Measurements from ENCODE around the gene ADORA2A.

DNA sequence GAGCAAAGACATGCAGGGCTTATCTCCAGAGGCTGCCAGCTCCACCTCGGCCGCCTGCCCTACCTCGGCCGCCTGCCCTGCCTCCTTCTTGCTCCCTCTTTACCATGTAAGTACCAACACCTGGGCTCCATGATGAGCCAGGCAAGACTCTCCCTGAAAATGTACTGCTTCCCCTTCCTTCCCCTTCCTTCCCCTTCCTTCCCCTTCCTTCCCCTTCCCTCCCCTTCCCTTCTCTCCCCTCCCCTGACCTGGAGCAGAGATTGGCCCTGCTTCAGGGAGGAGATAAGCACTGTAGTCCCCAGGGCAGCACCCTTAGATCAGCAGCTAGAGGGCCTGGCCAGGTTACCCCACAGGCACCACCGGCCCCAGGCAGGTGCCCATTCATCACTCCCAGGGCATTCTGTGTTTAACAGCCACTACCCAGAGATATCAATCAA, 25.4 kb upstream of the ADORA2A start:
- TF ChIP-seq, protein P1, sequence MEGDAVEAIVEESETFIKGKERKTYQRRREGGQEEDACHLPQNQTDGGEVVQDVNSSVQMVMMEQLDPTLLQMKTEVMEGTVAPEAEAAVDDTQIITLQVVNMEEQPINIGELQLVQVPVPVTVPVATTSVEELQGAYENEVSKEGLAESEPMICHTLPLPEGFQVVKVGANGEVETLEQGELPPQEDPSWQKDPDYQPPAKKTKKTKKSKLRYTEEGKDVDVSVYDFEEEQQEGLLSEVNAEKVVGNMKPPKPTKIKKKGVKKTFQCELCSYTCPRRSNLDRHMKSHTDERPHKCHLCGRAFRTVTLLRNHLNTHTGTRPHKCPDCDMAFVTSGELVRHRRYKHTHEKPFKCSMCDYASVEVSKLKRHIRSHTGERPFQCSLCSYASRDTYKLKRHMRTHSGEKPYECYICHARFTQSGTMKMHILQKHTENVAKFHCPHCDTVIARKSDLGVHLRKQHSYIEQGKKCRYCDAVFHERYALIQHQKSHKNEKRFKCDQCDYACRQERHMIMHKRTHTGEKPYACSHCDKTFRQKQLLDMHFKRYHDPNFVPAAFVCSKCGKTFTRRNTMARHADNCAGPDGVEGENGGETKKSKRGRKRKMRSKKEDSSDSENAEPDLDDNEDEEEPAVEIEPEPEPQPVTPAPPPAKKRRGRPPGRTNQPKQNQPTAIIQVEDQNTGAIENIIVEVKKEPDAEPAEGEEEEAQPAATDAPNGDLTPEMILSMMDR (IDR thresholded peaks at IDR 0.05), result no peak
- no peak for TF ChIP-seq POLR2A (IDR thresholded peaks at IDR 0.05)

Measured in lower leg skin (tissue), 3 donors.